HepG2 (cell line): ENCODE measurements around the gene BCL11B. TPM values are rescaled to one million over a fixed set of nuclear protein-coding genes. Genes with fewer than 3 reads are reported as not detected.

ENCODE experiments used
- ATAC-seq: fragments of 200-7000 bp; cut with Tn5 transposase; 3 replicates; pipeline ENCODE4 v1.9.1; 2020; ENCODE audit warnings: mild to moderate bottlenecking, moderate library complexity
- BruUV-seq: library from RNA; stranded (reverse); fragments of 400-500 nt; replicated peaks from 2 replicates; lab custom pipeline; 2021; lab: Mats Ljungman, UMichigan
- CTCF ChIA-PET: fragments of 300-600 bp; formaldehyde crosslinking; extraction: SDS; loops from one replicate; lab custom pipeline; 2021; ENCODE audit warnings: low total read pairs, inconsistent platforms, low intra/inter-chr PET ratio; lab: Yijun Ruan, JAX
- POLR2A ChIA-PET: fragments of 350-600 bp; sonication (Branson Sonifier 250); formaldehyde crosslinking; loops from one replicate; lab custom pipeline; 2020; ENCODE audit warnings: antibody characterized with exemption, inconsistent platforms; lab: Yijun Ruan, JAX
- DNase-seq: peaks from one replicate; pipeline ENCODE4 v3.0.0-alpha.2; 2015; ENCODE audit warnings: low spot score
- FAIRE-seq: peaks from 3 replicates; lab custom pipeline; 2011; peaks lifted over from hg19 to GRCh38; lab: Jason Lieb, UNC
- H2AFZ ChIP-seq: one replicate; pipeline ENCODE4 v1.6.1; 2011; ENCODE audit warnings: low read length, inconsistent platforms
- H3K27ac ChIP-seq: fragments of 300-600 bp; 3 replicates; pipeline ENCODE4 v1.8.0; 2011; ENCODE audit warnings: mixed run types, mild to moderate bottlenecking, mixed read lengths, low read length, inconsistent platforms; ENCODE audit not compliant: insufficient read depth; ENCODE audit errors: extremely low read length
- H3K27me3 ChIP-seq, 2 experiments: fragments of 200-600 bp in 1 of 2; 2 replicates in 1 of 2; 3 replicates in 1 of 2; pipeline versions ENCODE4 v1.6.0 to v1.8.0; 2011; ENCODE audit warnings: low read length in 2 of 2, mild to moderate bottlenecking in 2 of 2, moderate library complexity in 2 of 2, inconsistent platforms in 1 of 2; ENCODE audit not compliant: insufficient read depth in 2 of 2, control insufficient read depth in 1 of 2
- H3K36me3 ChIP-seq, 2 experiments: fragments of 200-600 bp in 1 of 2; replicated peaks in 1 of 2; 2 replicates in 1 of 2; 3 replicates in 1 of 2; pipeline versions ENCODE4 v1.5.1 to v1.8.0; 2011; ENCODE audit warnings: low read length in 2 of 2, inconsistent platforms in 1 of 2; ENCODE audit not compliant: insufficient read depth in 2 of 2, control insufficient read depth in 1 of 2
- H3K4me1 ChIP-seq: 2 replicates; pipeline ENCODE4 v1.5.1; 2012; ENCODE audit warnings: low read length, inconsistent platforms; ENCODE audit not compliant: insufficient read depth
- H3K4me2 ChIP-seq: 2 replicates; pipeline ENCODE4 v1.6.0; 2011; ENCODE audit warnings: low read depth, low read length, inconsistent platforms
- H3K4me3 ChIP-seq, 3 experiments: fragments of 200-600 bp in 1 of 3; sonication (generic), shearing (Covaris generic) in 1 of 3; replicated peaks in 1 of 3; 2 replicates each; pipeline ENCODE4 v1.5.1; 2011 to 2016; ENCODE audit warnings: low read length in 3 of 3, inconsistent platforms in 2 of 3, low read depth in 2 of 3, mild to moderate bottlenecking in 2 of 3, control low read depth in 1 of 3, mixed read lengths in 1 of 3; ENCODE audit not compliant: insufficient read depth in 1 of 3
- H3K79me2 ChIP-seq: one replicate; pipeline ENCODE4 v1.6.1; 2011; ENCODE audit warnings: low read length, inconsistent platforms; ENCODE audit not compliant: insufficient read depth
- H3K9ac ChIP-seq: 2 replicates; pipeline ENCODE4 v1.6.0; 2011; ENCODE audit warnings: mild to moderate bottlenecking, low read depth, low read length, inconsistent platforms; ENCODE audit not compliant: insufficient read depth
- H3K9me3 ChIP-seq: 2 replicates; pipeline ENCODE4 v1.5.1; 2012; ENCODE audit warnings: mild to moderate bottlenecking, low read length
- H4K20me1 ChIP-seq: 2 replicates; pipeline ENCODE4 v1.6.0; 2011; ENCODE audit warnings: inconsistent platforms, mild to moderate bottlenecking, low read length, moderate library complexity; ENCODE audit not compliant: insufficient read depth
- EED ChIP-seq: sonication (generic); formaldehyde crosslinking; IDR thresholded peaks from 2 replicates; pipeline ENCODE4 v1.5.0; 2020; ENCODE audit warnings: mild to moderate bottlenecking, missing genetic modification reagents
- EZH2 ChIP-seq: conservative IDR thresholded peaks from 2 replicates; pipeline ENCODE4 v1.6.1; 2012; ENCODE audit warnings: mild to moderate bottlenecking, low read depth, low read length, moderate library complexity
- MBD4 ChIP-seq: IDR thresholded peaks from 2 replicates; pipeline ENCODE4 v1.6.1; 2012; ENCODE audit warnings: low read length, inconsistent platforms, borderline replicate concordance
- NFE2L2 ChIP-seq: fragments of 150-350 bp; IDR thresholded peaks from 2 replicates; pipeline ENCODE4 v1.6.1; 2014; ENCODE audit warnings: low read length
- PLRG1 ChIP-seq: fragments of 450-650 bp; conservative IDR thresholded peaks from 2 replicates; pipeline ENCODE4 v1.6.1; 2016
- SETDB1 ChIP-seq: sonication (generic); formaldehyde crosslinking; IDR thresholded peaks from 2 replicates; pipeline ENCODE4 v1.5.1; 2020; ENCODE audit warnings: missing genetic modification reagents, mild to moderate bottlenecking, borderline replicate concordance
- TMF1 ChIP-seq: sonication (generic); formaldehyde crosslinking; IDR thresholded peaks from 2 replicates; pipeline ENCODE4 v1.8.1; 2022; ENCODE audit warnings: low read depth, missing genetic modification reagents
- ZFY ChIP-seq: sonication (generic); formaldehyde crosslinking; IDR thresholded peaks from 2 replicates; pipeline ENCODE4 v1.4.0; 2020; ENCODE audit warnings: missing genetic modification reagents
- ZNF451 ChIP-seq: sonication (generic); formaldehyde crosslinking; IDR thresholded peaks from 2 replicates; pipeline ENCODE4 v1.5.0; 2020; ENCODE audit warnings: mild to moderate bottlenecking, missing genetic modification reagents
- ZSCAN20 ChIP-seq: sonication (generic); formaldehyde crosslinking; IDR thresholded peaks from 2 replicates; pipeline ENCODE4 v1.4.0; 2020; ENCODE audit warnings: missing genetic modification reagents, mild to moderate bottlenecking, borderline replicate concordance
- ZZZ3 ChIP-seq: sonication (generic); formaldehyde crosslinking; IDR thresholded peaks from 2 replicates; pipeline ENCODE4 v1.4.0; 2020; ENCODE audit warnings: missing genetic modification reagents, mild to moderate bottlenecking, borderline replicate concordance
- WGBS: methylation state at CpG from one replicate; pipeline ENCODE4 v1.1.6; 2017; ENCODE audit warnings: low lambda C conversion rate; 5-methylcytosine and 5-hydroxymethylcytosine counted together
- in situ Hi-C: cut with HindIII; loops from 2 replicates; pipeline ENCODE4 v1.10.0; 2017; ENCODE audit warnings: low pct_unique_long_range_greater_than_20kb; ENCODE audit not compliant: extremely low pct_ligation_motif_present
- intact Hi-C: fragments of 100-400 bp; cut with micrococcal nuclease; formaldehyde crosslinking; loops from one replicate; pipeline ENCODE4 v1.10.0; 2022; ENCODE audit not compliant: unreplicated experiment
- polyA plus RNA-seq, 8 experiments: library from polyadenylated mRNA; depleted of rRNA in 3 of 8; stranded (reverse) in 7 of 8; unstranded in 1 of 8; fragments of >200 nt; fragmentation: Illumina TruSeq in 4 of 8; extraction: Trizol in 4 of 8; gene quantifications; 2 replicates each; pipeline versions ENCODE4 v1.2.1 to v1.2.3, GENCODE V29; 2011 to 2016; ENCODE audit warnings: low read depth in 4 of 8, missing spikeins in 1 of 8, mixed read lengths in 1 of 8; ENCODE audit not compliant: insufficient read depth in 1 of 8
- total RNA-seq, 5 experiments: library from RNA; depleted of rRNA; stranded (reverse); fragments of >200 nt; fragmentation: Illumina TruSeq; extraction: Trizol; gene quantifications; 2 replicates each; pipeline ENCODE4 v1.2.3, GENCODE V29; 2016; ENCODE audit warnings: low read depth in 1 of 5
- TF ChIP-seq, protein P1 (sequence below): sonication (generic); formaldehyde crosslinking; IDR thresholded peaks from 2 replicates; pipeline ENCODE4 v1.4.0; 2020; ENCODE audit warnings: missing genetic modification reagents
- TF ChIP-seq, protein P2 (sequence below): sonication (generic); formaldehyde crosslinking; IDR thresholded peaks from 2 replicates; pipeline ENCODE4 v1.4.0; 2020; ENCODE audit warnings: mild to moderate bottlenecking, missing genetic modification reagents
- TF ChIP-seq, protein P3 (sequence below): IDR thresholded peaks from 2 replicates; pipeline ENCODE4 v1.6.1; 2016; ENCODE audit warnings: mild to moderate bottlenecking, missing biosample characterization, missing genetic modification reagents

BCL11B gene
- total and polyA plus RNA-seq, 2 of the 13 experiments (the other 11 are each of a cell fraction or from before 2014, with no cell fraction given), result not detected

GRCh38 chr14:99256483-99256874 lies 15.5 kb downstream of the BCL11B start:
- in situ Hi-C loops, result loop anchor here (25.0 kb wide), 2 partner anchors 1119 to 1269 kb away; no protein-coding TSS in a partner anchor
- intact Hi-C loops, result loop anchor here (5.0 kb wide), 1 partner anchor 716 kb away; no protein-coding TSS in a partner anchor
- no peaks in the 10 kb centered on the region for H3K36me3 ChIP-seq
- H2AFZ ChIP-seq, result no peak overlapping the region
- no peak overlapping the region for H3K4me2 ChIP-seq
- no peaks in the 10 kb centered on the region for H4K20me1 ChIP-seq
- WGBS, result 15% methylated on average over 4 of the region's 5 CpGs
- CTCF ChIA-PET, result no interaction called here
- no peak overlapping the region for H3K27ac ChIP-seq
- no peaks in the 10 kb centered on the region for H3K4me1 ChIP-seq
- H3K9me3 ChIP-seq, result no peaks in the 10 kb centered on the region
- no TSS peak for BruUV-seq
- H3K79me2 ChIP-seq, result no peaks in the 10 kb centered on the region
- POLR2A ChIA-PET, result no interaction called here
- no peak for TF ChIP-seq ZZZ3
- TF ChIP-seq, protein P1, sequence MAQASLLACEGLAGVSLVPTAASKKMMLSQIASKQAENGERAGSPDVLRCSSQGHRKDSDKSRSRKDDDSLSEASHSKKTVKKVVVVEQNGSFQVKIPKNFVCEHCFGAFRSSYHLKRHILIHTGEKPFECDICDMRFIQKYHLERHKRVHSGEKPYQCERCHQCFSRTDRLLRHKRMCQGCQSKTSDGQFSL (CRISPR knock-in tag), result no peak
- TF ChIP-seq ZNF451, result no peak
- no peak for TF ChIP-seq MBD4
- no peak for TF ChIP-seq ZSCAN20
- TF ChIP-seq ZFY (CRISPR knock-in tag), result no peak
- TF ChIP-seq SETDB1 (CRISPR knock-in tag), result no peak
- TF ChIP-seq PLRG1, result no peak
- no peak for TF ChIP-seq EED
- TF ChIP-seq, protein P2, sequence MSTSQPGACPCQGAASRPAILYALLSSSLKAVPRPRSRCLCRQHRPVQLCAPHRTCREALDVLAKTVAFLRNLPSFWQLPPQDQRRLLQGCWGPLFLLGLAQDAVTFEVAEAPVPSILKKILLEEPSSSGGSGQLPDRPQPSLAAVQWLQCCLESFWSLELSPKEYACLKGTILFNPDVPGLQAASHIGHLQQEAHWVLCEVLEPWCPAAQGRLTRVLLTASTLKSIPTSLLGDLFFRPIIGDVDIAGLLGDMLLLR (CRISPR knock-in tag), result no peak
- TF ChIP-seq, protein P3, sequence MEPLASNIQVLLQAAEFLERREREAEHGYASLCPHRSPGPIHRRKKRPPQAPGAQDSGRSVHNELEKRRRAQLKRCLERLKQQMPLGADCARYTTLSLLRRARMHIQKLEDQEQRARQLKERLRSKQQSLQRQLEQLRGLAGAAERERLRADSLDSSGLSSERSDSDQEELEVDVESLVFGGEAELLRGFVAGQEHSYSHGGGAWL (CRISPR knock-in tag), result no peak
- no peak for TF ChIP-seq TMF1 (CRISPR knock-in tag)
- TF ChIP-seq NFE2L2, result no peak
- TF ChIP-seq EZH2, result no peak
- TF ChIP-seq, all 625 proteins: peak for 0
- no peak for ATAC-seq
- no peak overlapping the region for H3K9ac ChIP-seq
- H3K27me3 ChIP-seq, result peaks cover 3 to 63% of the 10 kb centered on the region in 2 experiments; a peak in 4 of 5 replicates
- no peak overlapping the region for H3K4me3 ChIP-seq
- no peak for FAIRE-seq
- DNase-seq, result no peak
